SK-N-SH (cell line): ENCODE measurements around the gene ACKR3. TPM values are rescaled to one million over a fixed set of nuclear protein-coding genes. Genes with fewer than 3 reads are reported as not detected.

Experiments used
- CTCF ChIA-PET: fragments of 300-600, 350-600 bp; formaldehyde crosslinking; extraction: SDS; loops from one replicate; lab custom pipeline; 2021; lab: Yijun Ruan, JAX
- POLR2A ChIA-PET: fragments of 350-600 bp; sonication (Branson Sonifier 250); formaldehyde crosslinking; extraction: SDS; loops from one replicate; lab custom pipeline; 2020; ENCODE audit warnings: antibody characterized with exemption, inconsistent platforms; lab: Yijun Ruan, JAX
- DNase-seq: peaks from one replicate; pipeline ENCODE4 v3.0.0; 2012
- H2AFZ ChIP-seq: fragments of 200-600 bp; sonication (generic); 2 replicates; pipeline ENCODE4 v1.8.1; 2016; ENCODE audit warnings: antibody characterized with exemption, mild to moderate bottlenecking, low read depth
- H3F3A ChIP-seq: fragments of 200-600 bp; sonication (generic); replicated peaks from 2 replicates; pipeline ENCODE3; 2016; ENCODE audit warnings: antibody characterized with exemption, mild to moderate bottlenecking; ENCODE audit not compliant: insufficient read depth
- H3K27ac ChIP-seq, 2 experiments: fragments of 200-500 bp in 1 of 2; fragments of 200-600 bp in 1 of 2; sonication (Bioruptor generic) in 1 of 2; sonication (generic), shearing (Covaris generic) in 1 of 2; 2 replicates each; pipeline versions ENCODE4 v1.5.1 to v1.6.1; 2014 to 2016; ENCODE audit warnings: low read depth in 2 of 2, inconsistent platforms in 1 of 2, low read length in 1 of 2, mild to moderate bottlenecking in 1 of 2, mixed read lengths in 1 of 2
- H3K27me3 ChIP-seq: fragments of 200-600 bp; sonication (generic), shearing (Covaris generic); 2 replicates; pipeline ENCODE4 v1.6.1; 2016; ENCODE audit warnings: mixed run types; ENCODE audit not compliant: insufficient read depth
- H3K36me3 ChIP-seq, 2 experiments: fragments of 200-500 bp in 1 of 2; fragments of 200-600 bp in 1 of 2; sonication (Bioruptor generic) in 1 of 2; sonication (generic) in 1 of 2; replicated peaks in 1 of 2; 2 replicates each; pipeline versions ENCODE3 to v1.5.1; 2014 to 2016; ENCODE audit warnings: low read length in 1 of 2, mild to moderate bottlenecking in 1 of 2; ENCODE audit not compliant: insufficient read depth in 2 of 2, control insufficient read depth in 1 of 2
- H3K4me1 ChIP-seq, 2 experiments: fragments of 200-500 bp in 1 of 2; fragments of 200-600 bp in 1 of 2; sonication (Bioruptor generic) in 1 of 2; sonication (generic), shearing (Covaris generic) in 1 of 2; 2 replicates each; pipeline versions ENCODE4 v1.5.1 to v1.6.1; 2014 to 2016; ENCODE audit warnings: low read depth in 1 of 2, low read length in 1 of 2, mixed run types in 1 of 2; ENCODE audit not compliant: insufficient read depth in 2 of 2, control insufficient read depth in 1 of 2
- H3K4me2 ChIP-seq: fragments of 200-600 bp; sonication (generic), shearing (Covaris generic); 2 replicates; pipeline ENCODE4 v1.6.1; 2017; ENCODE audit warnings: mixed run types
- H3K4me3 ChIP-seq, 2 experiments: fragments of 200-500 bp in 1 of 2; fragments of 200-600 bp in 1 of 2; sonication (Bioruptor generic) in 1 of 2; sonication (generic), shearing (Covaris generic) in 1 of 2; 2 replicates each; pipeline versions ENCODE4 v1.5.1 to v1.8.1; 2014 to 2016; ENCODE audit warnings: low read depth in 2 of 2, inconsistent platforms in 1 of 2, low read length in 1 of 2, mild to moderate bottlenecking in 1 of 2, mixed read lengths in 1 of 2, moderate library complexity in 1 of 2
- H3K79me2 ChIP-seq: fragments of 200-600 bp; sonication (generic); 2 replicates; pipeline ENCODE4 v1.8.1; 2017; ENCODE audit warnings: mild to moderate bottlenecking; ENCODE audit not compliant: insufficient read depth
- H3K9ac ChIP-seq: fragments of 200-600 bp; sonication (generic); 2 replicates; pipeline ENCODE4 v1.6.1; 2017; ENCODE audit warnings: mixed run types
- H3K9me2 ChIP-seq: fragments of 200-600 bp; sonication (generic); 2 replicates; pipeline ENCODE4 v1.6.1; 2017; ENCODE audit warnings: mixed run types
- H3K9me3 ChIP-seq: fragments of 200-600 bp; sonication (generic); 2 replicates; pipeline ENCODE4 v1.6.1; 2017; ENCODE audit warnings: mixed run types, mild to moderate bottlenecking, moderate library complexity
- H4K20me1 ChIP-seq: fragments of 200-600 bp; sonication (generic); 2 replicates; pipeline ENCODE4 v1.6.1; 2017; ENCODE audit warnings: mild to moderate bottlenecking, mixed run types; ENCODE audit not compliant: insufficient read depth
- CHD2 ChIP-seq: fragments of 150-350 bp; IDR thresholded peaks from 2 replicates; pipeline ENCODE4 v1.6.1; 2018; ENCODE audit warnings: low read length; ENCODE audit not compliant: partially characterized antibody
- ELF1 ChIP-seq: IDR thresholded peaks from 2 replicates; pipeline ENCODE4 v1.4.0; 2012
- EP300 ChIP-seq, 2 experiments: IDR thresholded peaks; 2 replicates each; pipeline versions ENCODE4 v1.4.0 to v1.6.1; 2012; ENCODE audit warnings: borderline replicate concordance in 1 of 2, low read depth in 1 of 2, low read length in 1 of 2
- EZH2phosphoT487 ChIP-seq: fragments of 200-600 bp; sonication (generic); IDR thresholded peaks from 2 replicates; pipeline ENCODE4 v1.6.1; 2017; ENCODE audit warnings: low read depth, mixed run types, mild to moderate bottlenecking, antibody characterized with exemption, moderate library complexity, borderline replicate concordance
- FOSL2 ChIP-seq: IDR thresholded peaks from 2 replicates; pipeline ENCODE4 v1.4.0; 2012; ENCODE audit warnings: low read depth, mild to moderate bottlenecking, moderate library complexity, borderline replicate concordance
- FOXJ3 ChIP-seq: sonication (generic); formaldehyde crosslinking; IDR thresholded peaks from 2 replicates; pipeline ENCODE4 v1.5.1; 2020; ENCODE audit warnings: mild to moderate bottlenecking, missing genetic modification reagents
- FOXM1 ChIP-seq: IDR thresholded peaks from 2 replicates; pipeline ENCODE4 v1.4.0; 2012; ENCODE audit warnings: low read depth, mild to moderate bottlenecking
- GABPA ChIP-seq: IDR thresholded peaks from 2 replicates; pipeline ENCODE4 v1.4.0; 2012; ENCODE audit warnings: low read depth, mild to moderate bottlenecking
- GATA2 ChIP-seq: sonication (generic); formaldehyde crosslinking; IDR thresholded peaks from 2 replicates; pipeline ENCODE4 v1.5.0; 2020; ENCODE audit warnings: mild to moderate bottlenecking, missing genetic modification reagents
- MAX ChIP-seq: IDR thresholded peaks from 2 replicates; pipeline ENCODE4 v1.4.0; 2012; ENCODE audit warnings: low read depth
- MEF2A ChIP-seq: IDR thresholded peaks from 2 replicates; pipeline ENCODE4 v1.4.0; 2012; ENCODE audit warnings: low read depth, borderline replicate concordance
- MXI1 ChIP-seq: IDR thresholded peaks from 2 replicates; pipeline ENCODE4 v1.6.1; 2012; ENCODE audit warnings: mild to moderate bottlenecking, low read depth, low read length, improper control_type of control experiment
- NFIC ChIP-seq: IDR thresholded peaks from 2 replicates; pipeline ENCODE4 v1.4.0; 2012; ENCODE audit warnings: borderline replicate concordance
- NRF1 ChIP-seq: IDR thresholded peaks from 2 replicates; pipeline ENCODE4 v1.6.1; 2012; ENCODE audit warnings: low read depth, mild to moderate bottlenecking, low read length
- RAD21 ChIP-seq: IDR thresholded peaks from 2 replicates; pipeline ENCODE4 v1.6.1; 2012; ENCODE audit warnings: mild to moderate bottlenecking, low read length
- RCOR1 ChIP-seq: fragments of 150-350 bp; IDR thresholded peaks from 2 replicates; pipeline ENCODE4 v1.6.1; 2017; ENCODE audit warnings: antibody characterized with exemption, low read length
- SIN3A ChIP-seq: IDR thresholded peaks from 2 replicates; pipeline ENCODE4 v1.6.1; 2012; ENCODE audit warnings: low read depth, mild to moderate bottlenecking, low read length, moderate library complexity, borderline replicate concordance
- SMC3 ChIP-seq: IDR thresholded peaks from 2 replicates; pipeline ENCODE4 v1.6.1; 2012; ENCODE audit warnings: low read depth, low read length, improper control_type of control experiment
- TAF1 ChIP-seq: IDR thresholded peaks from 2 replicates; pipeline ENCODE4 v1.6.1; 2012; ENCODE audit warnings: low read depth, mild to moderate bottlenecking, low read length, moderate library complexity, borderline replicate concordance
- TCF12 ChIP-seq: IDR thresholded peaks from 2 replicates; pipeline ENCODE4 v1.4.0; 2012
- TEAD4 ChIP-seq: IDR thresholded peaks from 2 replicates; pipeline ENCODE4 v1.4.0; 2012; ENCODE audit warnings: mild to moderate bottlenecking, borderline replicate concordance; ENCODE audit not compliant: insufficient read depth
- YY1 ChIP-seq: IDR thresholded peaks from 2 replicates; pipeline ENCODE4 v1.4.0; 2012; ENCODE audit warnings: low read depth, mild to moderate bottlenecking
- WGBS: methylation state at CpG from one replicate; pipeline ENCODE4 v1.1.6; 2017; ENCODE audit warnings: low lambda C conversion rate; 5-methylcytosine and 5-hydroxymethylcytosine counted together
- polyA plus RNA-seq, 3 experiments: library from polyadenylated mRNA; depleted of rRNA; stranded (reverse); fragments of >200 nt; gene quantifications; 2 replicates each; pipeline ENCODE4 v1.2.3, GENCODE V29; 2012
- TF ChIP-seq, protein P1 (sequence below): fragments of 150-350 bp; IDR thresholded peaks from 2 replicates; pipeline ENCODE4 v1.6.1; 2017; ENCODE audit warnings: antibody characterized with exemption, low read length, low read depth, borderline replicate concordance
- TF ChIP-seq, protein P2 (sequence below): fragments of 150-350 bp; IDR thresholded peaks from 2 replicates; pipeline ENCODE4 v1.6.1; 2016; ENCODE audit warnings: mild to moderate bottlenecking, low read depth, low read length
- TF ChIP-seq, protein P3 (sequence below): IDR thresholded peaks from 2 replicates; pipeline ENCODE4 v1.4.0; 2012; ENCODE audit warnings: low read depth, borderline replicate concordance

ACKR3 gene
- polyA plus RNA-seq, 1 of the 3 experiments (the other 2 are of a cell fraction) = not detected

DNA sequence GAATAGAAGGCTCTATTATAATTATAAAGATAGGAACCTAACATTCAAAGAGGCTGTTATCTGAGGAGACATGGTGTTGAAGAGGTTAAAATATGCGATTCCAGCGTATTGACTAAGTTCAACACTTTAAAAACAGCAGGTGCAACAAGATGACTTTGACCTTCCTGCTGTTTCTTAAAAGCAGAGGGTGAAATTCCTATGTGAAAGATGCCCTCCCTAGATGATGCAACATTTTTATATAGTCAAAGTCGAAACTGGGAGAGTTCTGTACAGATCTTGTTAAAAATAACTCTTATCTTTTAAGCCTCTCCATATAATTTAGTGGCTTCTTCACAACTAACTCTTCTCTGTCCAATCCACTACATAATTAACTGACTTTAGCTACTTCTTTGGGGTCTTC lies 4.4 kb upstream of the ACKR3 start:
- Histone ChIP-seq H3K9me3 (no peaks in the 10 kb centered on the region), H3K4me2 (no peak overlapping the region), H3K4me3 (no peak overlapping the region), H4K20me1 (no peaks in the 10 kb centered on the region), H3K9me2 (no peaks in the 10 kb centered on the region), H3K4me1 (no peaks in the 10 kb centered on the region), H3K36me3 (no peaks in the 10 kb centered on the region), H3K27me3 (peaks cover 41% of the 10 kb centered on the region), H2AFZ (no peak overlapping the region), H3F3A (no peaks in the 10 kb centered on the region), H3K9ac (no peak overlapping the region), H3K27ac (no peak overlapping the region), H3K79me2 (no peaks in the 10 kb centered on the region)
- WGBS = 21% methylated on average over 3 of the region's 3 CpGs
- POLR2A ChIA-PET = no interaction called here
- CTCF ChIA-PET = interaction anchor here (1.2 to 1.5 kb wide), 2 partner anchors 52 to 463 kb away, joined by 3 to 4 read pairs; no protein-coding TSS in a partner anchor
- DNase-seq = no peak
- TF ChIP-seq CHD2 = no peak
- TF ChIP-seq GABPA = no peak
- TF ChIP-seq FOXJ3 (CRISPR knock-in tag) = no peak
- no peak for TF ChIP-seq FOSL2
- no peak for TF ChIP-seq NFIC
- TF ChIP-seq, protein P1, sequence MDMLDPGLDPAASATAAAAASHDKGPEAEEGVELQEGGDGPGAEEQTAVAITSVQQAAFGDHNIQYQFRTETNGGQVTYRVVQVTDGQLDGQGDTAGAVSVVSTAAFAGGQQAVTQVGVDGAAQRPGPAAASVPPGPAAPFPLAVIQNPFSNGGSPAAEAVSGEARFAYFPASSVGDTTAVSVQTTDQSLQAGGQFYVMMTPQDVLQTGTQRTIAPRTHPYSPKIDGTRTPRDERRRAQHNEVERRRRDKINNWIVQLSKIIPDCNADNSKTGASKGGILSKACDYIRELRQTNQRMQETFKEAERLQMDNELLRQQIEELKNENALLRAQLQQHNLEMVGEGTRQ = no peak
- TF ChIP-seq SIN3A = no peak
- no peak for TF ChIP-seq ELF1
- TF ChIP-seq SMC3 = no peak
- TF ChIP-seq MXI1 = no peak
- TF ChIP-seq MEF2A = no peak
- no peak for TF ChIP-seq EP300 (IDR thresholded peaks at IDR 0.05; ENCODE audit: borderline replicate concordance in 1 of 2, low read depth in 1 of 2, low read length in 1 of 2)
- TF ChIP-seq FOXM1 = no peak
- TF ChIP-seq EZH2phosphoT487 = no peak
- no peak for TF ChIP-seq NRF1
- TF ChIP-seq RCOR1 = no peak

DNA sequence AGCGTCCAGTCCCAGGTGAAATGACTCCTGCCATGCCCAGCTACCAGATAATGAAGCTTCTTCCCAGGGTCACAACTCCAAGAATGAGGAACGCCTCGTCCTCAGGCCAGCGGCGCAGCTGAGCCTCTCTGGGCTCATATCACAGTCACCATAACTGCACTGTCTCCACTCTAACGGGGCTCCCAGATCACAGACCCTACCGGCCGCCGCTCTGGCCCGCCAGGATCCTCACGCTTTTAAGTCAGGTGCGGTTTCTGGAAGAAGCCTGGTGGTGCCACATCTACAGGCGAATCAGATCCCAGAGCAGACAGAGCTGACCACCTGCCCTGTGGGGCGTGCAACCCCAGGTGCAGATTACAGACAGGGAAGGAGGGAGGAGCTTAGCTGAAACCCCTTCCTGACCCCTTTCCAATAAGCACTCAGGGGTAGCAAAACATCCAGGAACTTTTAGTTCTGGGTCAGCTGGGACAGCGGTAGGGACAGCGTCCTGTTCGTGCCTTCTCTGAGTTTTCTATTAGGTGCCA lies 3.7 kb upstream of the ACKR3 start:
- no peak overlapping the region for H3K9ac ChIP-seq
- H3K4me2 ChIP-seq = no peak overlapping the region
- no peaks in the 10 kb centered on the region for H3F3A ChIP-seq
- TF ChIP-seq MEF2A = no peak
- TF ChIP-seq, protein P1 = no peak
- TF ChIP-seq EZH2phosphoT487 = no peak
- TF ChIP-seq TCF12 = no peak
- TF ChIP-seq FOSL2 = no peak
- no peak for TF ChIP-seq TAF1
- TF ChIP-seq, protein P2, sequence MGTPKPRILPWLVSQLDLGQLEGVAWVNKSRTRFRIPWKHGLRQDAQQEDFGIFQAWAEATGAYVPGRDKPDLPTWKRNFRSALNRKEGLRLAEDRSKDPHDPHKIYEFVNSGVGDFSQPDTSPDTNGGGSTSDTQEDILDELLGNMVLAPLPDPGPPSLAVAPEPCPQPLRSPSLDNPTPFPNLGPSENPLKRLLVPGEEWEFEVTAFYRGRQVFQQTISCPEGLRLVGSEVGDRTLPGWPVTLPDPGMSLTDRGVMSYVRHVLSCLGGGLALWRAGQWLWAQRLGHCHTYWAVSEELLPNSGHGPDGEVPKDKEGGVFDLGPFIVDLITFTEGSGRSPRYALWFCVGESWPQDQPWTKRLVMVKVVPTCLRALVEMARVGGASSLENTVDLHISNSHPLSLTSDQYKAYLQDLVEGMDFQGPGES = no peak
- no peak for TF ChIP-seq GATA2 (CRISPR knock-in tag)
- TF ChIP-seq SIN3A = no peak
- no peak for TF ChIP-seq SMC3
- TF ChIP-seq, protein P3, sequence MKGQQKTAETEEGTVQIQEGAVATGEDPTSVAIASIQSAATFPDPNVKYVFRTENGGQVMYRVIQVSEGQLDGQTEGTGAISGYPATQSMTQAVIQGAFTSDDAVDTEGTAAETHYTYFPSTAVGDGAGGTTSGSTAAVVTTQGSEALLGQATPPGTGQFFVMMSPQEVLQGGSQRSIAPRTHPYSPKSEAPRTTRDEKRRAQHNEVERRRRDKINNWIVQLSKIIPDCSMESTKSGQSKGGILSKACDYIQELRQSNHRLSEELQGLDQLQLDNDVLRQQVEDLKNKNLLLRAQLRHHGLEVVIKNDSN = no peak
- no peak for TF ChIP-seq NFIC
- TF ChIP-seq RAD21 = no peak
- no peak for TF ChIP-seq TEAD4
- no peak for TF ChIP-seq MAX
- no peak for TF ChIP-seq YY1
- TF ChIP-seq GABPA = no peak
- no peak for TF ChIP-seq MXI1
- H4K20me1 ChIP-seq = no peaks in the 10 kb centered on the region
- no peak overlapping the region for H2AFZ ChIP-seq
- no peak overlapping the region for H3K4me3 ChIP-seq
- peaks cover 45% of the 10 kb centered on the region for H3K27me3 ChIP-seq
- H3K27ac ChIP-seq = no peak overlapping the region
- DNase-seq = no peak
- 21% methylated on average over 14 of the region's 17 CpGs for WGBS
- no peaks in the 10 kb centered on the region for H3K9me3 ChIP-seq
- no peaks in the 10 kb centered on the region; a peak in 1 of 4 replicates for H3K4me1 ChIP-seq
- no peaks in the 10 kb centered on the region for H3K9me2 ChIP-seq
- POLR2A ChIA-PET = no interaction called here
- CTCF ChIA-PET = interaction anchor here (1.2 to 1.5 kb wide), 3 partner anchors 53 to 494 kb away, joined by 3 to 4 read pairs (median 3); no protein-coding TSS in a partner anchor
- no peaks in the 10 kb centered on the region for H3K36me3 ChIP-seq
- no peaks in the 10 kb centered on the region for H3K79me2 ChIP-seq
